Nephron (organoid): ENCODE results near the gene CAST.

Experiments
- H3K27ac Mint-ChIP-seq, 3 experiments: 2 replicates each; pipeline ENCODE4 v1.8.0; 2020; ENCODE audit warnings: mixed read lengths in 3 of 3, mild to moderate bottlenecking in 2 of 3, moderate library complexity in 1 of 3
- H3K27me3 Mint-ChIP-seq: 2 replicates; pipeline ENCODE4 v1.8.0; 2021; ENCODE audit warnings: low read depth, mild to moderate bottlenecking, moderate library complexity, mixed read lengths
- H3K36me3 Mint-ChIP-seq: 2 replicates; pipeline ENCODE4 v1.8.0; 2020; ENCODE audit warnings: low read depth, mixed read lengths
- H3K4me1 Mint-ChIP-seq: 2 replicates; pipeline ENCODE4 v1.8.0; 2020; ENCODE audit warnings: mixed read lengths
- H3K4me3 Mint-ChIP-seq, 3 experiments: 2 replicates each; pipeline ENCODE4 v1.8.0; 2020; ENCODE audit warnings: mild to moderate bottlenecking in 3 of 3, mixed read lengths in 3 of 3, moderate library complexity in 2 of 3
- H3K9me3 Mint-ChIP-seq: 2 replicates; pipeline ENCODE4 v1.8.0; 2020; ENCODE audit warnings: mixed read lengths
- TF ChIP-seq, protein P1 (sequence below), 3 experiments: fragments of 200-600 bp; sonication (generic); IDR thresholded peaks; one replicate each; pipeline ENCODE4 v1.5.0; 2021; ENCODE audit warnings: antibody characterized with exemption in 3 of 3; ENCODE audit not compliant: unreplicated experiment in 3 of 3

The CAST gene

DNA sequence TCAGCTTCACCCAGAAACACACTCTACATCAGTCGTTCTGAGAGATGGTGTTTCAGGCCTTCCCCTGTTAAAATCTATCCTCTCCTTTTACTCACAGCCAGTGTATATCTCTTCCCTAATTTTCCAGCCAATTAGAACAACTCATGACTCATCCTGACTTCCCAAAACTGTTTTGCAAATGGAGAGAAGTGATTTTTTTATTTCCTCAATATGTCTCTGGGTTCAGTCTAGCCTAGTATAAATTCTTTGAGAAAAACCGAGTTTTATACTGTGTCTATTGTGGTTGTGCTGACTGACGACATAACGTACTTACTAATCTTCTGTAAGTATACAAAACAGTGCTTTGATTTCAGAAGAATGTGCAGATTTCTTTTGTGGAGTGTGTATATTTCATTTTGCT, 28.4 kb upstream of the CAST start:
- no peaks in the 10 kb centered on the region for H3K27me3 Mint-ChIP-seq
- no peaks in the 10 kb centered on the region for H3K9me3 Mint-ChIP-seq
- no peaks in the 10 kb centered on the region for H3K36me3 Mint-ChIP-seq
- TF ChIP-seq, protein P1, sequence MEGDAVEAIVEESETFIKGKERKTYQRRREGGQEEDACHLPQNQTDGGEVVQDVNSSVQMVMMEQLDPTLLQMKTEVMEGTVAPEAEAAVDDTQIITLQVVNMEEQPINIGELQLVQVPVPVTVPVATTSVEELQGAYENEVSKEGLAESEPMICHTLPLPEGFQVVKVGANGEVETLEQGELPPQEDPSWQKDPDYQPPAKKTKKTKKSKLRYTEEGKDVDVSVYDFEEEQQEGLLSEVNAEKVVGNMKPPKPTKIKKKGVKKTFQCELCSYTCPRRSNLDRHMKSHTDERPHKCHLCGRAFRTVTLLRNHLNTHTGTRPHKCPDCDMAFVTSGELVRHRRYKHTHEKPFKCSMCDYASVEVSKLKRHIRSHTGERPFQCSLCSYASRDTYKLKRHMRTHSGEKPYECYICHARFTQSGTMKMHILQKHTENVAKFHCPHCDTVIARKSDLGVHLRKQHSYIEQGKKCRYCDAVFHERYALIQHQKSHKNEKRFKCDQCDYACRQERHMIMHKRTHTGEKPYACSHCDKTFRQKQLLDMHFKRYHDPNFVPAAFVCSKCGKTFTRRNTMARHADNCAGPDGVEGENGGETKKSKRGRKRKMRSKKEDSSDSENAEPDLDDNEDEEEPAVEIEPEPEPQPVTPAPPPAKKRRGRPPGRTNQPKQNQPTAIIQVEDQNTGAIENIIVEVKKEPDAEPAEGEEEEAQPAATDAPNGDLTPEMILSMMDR (IDR thresholded peaks at IDR 0.05; ENCODE audit: unreplicated experiment in 3 of 3) = no peak
- H3K4me3 Mint-ChIP-seq = no peak overlapping the region
- peaks cover 4% of the 10 kb centered on the region for H3K4me1 Mint-ChIP-seq
- H3K27ac Mint-ChIP-seq = no peak overlapping the region

DNA sequence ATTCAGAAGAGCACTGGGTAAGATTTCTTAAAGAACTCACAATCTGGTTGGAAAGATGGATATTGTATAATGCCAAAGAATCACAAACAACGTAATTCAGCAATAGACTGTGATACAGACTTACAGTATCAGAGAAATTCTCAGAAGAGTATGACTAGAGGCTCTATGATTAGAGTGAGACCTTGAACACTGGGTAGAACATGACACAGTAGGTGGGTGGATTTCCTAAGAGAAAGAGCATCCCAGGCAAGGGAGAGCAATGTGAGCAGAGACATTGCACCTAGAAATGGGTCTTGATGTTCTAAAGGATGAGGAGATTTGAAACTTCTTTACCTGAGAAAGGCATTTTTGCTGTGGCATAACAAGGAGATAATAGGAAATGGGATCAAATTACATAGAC, 27.3 kb upstream of the CAST start:
- no peaks in the 10 kb centered on the region for H3K36me3 Mint-ChIP-seq
- TF ChIP-seq, protein P1 (IDR thresholded peaks at IDR 0.05; ENCODE audit: unreplicated experiment in 3 of 3) = no peak
- H3K4me1 Mint-ChIP-seq = peaks cover 5% of the 10 kb centered on the region
- H3K4me3 Mint-ChIP-seq = no peak overlapping the region
- no peak overlapping the region for H3K27ac Mint-ChIP-seq
- H3K9me3 Mint-ChIP-seq = no peaks in the 10 kb centered on the region
- no peaks in the 10 kb centered on the region for H3K27me3 Mint-ChIP-seq

DNA sequence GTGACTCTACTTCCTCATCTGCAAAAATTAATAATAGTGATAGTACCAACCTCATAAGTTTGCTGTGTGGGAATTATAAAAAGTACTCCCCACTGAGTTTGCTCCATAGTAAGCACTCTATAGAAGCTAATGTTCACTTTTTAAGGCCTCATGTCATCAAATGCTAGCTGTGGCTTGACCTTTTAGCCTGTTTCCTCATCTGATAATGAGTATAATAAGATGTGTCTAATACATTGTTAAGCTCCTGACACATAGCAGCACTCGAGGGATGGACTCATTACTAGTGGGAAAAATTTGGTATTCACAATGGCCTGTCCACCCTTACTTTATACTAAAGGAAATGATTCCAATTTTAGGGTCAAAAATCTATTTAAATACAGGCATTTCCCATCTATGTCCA, 26.1 kb upstream of the CAST start:
- TF ChIP-seq, protein P1 (IDR thresholded peaks at IDR 0.05; ENCODE audit: unreplicated experiment in 3 of 3) = no peak
- Mint-ChIP-seq H3K36me3 (no peaks in the 10 kb centered on the region), H3K9me3 (no peaks in the 10 kb centered on the region), H3K4me1 (peaks cover 5% of the 10 kb centered on the region), H3K27me3 (no peaks in the 10 kb centered on the region), H3K4me3 (no peak overlapping the region), H3K27ac (no peak overlapping the region)

DNA sequence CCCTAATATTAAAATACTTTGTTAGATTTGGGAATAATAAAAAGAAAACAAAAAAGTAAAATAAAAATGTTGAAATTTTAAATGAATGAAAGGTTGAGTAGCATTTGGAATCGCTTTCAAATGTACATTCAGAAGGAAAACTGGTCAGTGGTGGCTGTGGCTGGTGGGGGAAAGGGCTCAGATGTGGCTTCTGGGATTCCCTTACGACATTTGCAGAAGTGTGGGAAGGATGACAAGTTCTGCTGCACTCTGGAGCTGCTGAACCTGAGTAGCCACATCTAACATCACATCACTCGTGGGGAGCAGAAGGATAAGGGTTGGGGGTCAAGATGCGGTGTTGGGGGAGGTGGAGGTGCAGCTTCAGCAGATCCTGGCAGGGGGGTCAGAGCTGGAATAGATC, 25.6 kb upstream of the CAST start:
- no peaks in the 10 kb centered on the region for H3K36me3 Mint-ChIP-seq
- no peak overlapping the region for H3K4me3 Mint-ChIP-seq

DNA sequence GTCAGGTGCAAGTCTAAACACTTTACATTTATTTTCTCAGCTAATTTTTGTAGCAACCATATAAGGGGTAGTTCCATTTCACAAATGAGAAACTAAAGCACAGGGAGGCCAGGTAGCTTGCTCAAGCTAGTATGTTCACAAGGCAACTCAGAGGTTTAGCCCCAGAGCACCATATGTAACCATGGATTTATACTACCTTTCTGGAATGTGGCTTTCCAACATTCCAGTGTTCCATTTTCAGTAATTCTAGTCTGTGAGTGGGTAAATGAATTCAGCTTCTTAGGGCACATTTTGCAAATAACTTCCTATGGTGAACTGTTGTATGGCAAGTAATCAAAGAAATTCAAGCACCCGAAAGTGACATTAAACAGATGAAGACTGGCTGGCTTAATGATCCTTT, 25.0 kb upstream of the CAST start:
- Mint-ChIP-seq H3K9me3 (no peaks in the 10 kb centered on the region), H3K27ac (no peak overlapping the region), H3K4me1 (peaks cover 5% of the 10 kb centered on the region), H3K27me3 (no peaks in the 10 kb centered on the region), H3K4me3 (no peak overlapping the region), H3K36me3 (no peaks in the 10 kb centered on the region)
- TF ChIP-seq, protein P1 (IDR thresholded peaks at IDR 0.05; ENCODE audit: unreplicated experiment in 3 of 3) = no peak

More for the DNA sequence above, 25.6 kb upstream of the CAST start:
- H3K27ac Mint-ChIP-seq = no peak overlapping the region
- H3K9me3 Mint-ChIP-seq = no peaks in the 10 kb centered on the region
- TF ChIP-seq, protein P1 (IDR thresholded peaks at IDR 0.05; ENCODE audit: unreplicated experiment in 3 of 3) = no peak
- H3K27me3 Mint-ChIP-seq = no peaks in the 10 kb centered on the region
- H3K4me1 Mint-ChIP-seq = peaks cover 5% of the 10 kb centered on the region

DNA sequence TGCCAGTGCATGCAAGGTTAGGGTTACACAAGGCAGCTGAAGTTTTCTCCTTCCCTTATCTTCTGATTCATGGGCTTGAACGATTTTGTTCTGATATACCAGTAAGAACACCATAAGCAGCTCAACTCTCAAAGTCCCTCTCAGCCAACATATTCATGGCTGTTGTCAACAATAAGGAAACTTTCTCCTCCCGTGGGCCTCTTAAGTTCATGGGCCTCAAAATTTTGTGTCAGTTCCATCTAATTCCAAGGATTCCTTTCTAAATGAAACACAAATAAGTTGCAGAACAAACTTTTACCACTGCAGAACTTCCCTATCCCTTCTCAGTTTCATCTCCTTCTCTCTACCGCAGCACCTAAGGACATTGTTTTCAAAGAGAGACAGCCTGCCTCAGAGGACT, 23.6 kb upstream of the CAST start:
- H3K4me1 Mint-ChIP-seq = peaks cover 5% of the 10 kb centered on the region
- no peaks in the 10 kb centered on the region for H3K36me3 Mint-ChIP-seq
- H3K9me3 Mint-ChIP-seq = no peaks in the 10 kb centered on the region
- H3K4me3 Mint-ChIP-seq = no peak overlapping the region
- no peaks in the 10 kb centered on the region for H3K27me3 Mint-ChIP-seq
- TF ChIP-seq, protein P1 (IDR thresholded peaks at IDR 0.05; ENCODE audit: unreplicated experiment in 3 of 3) = no peak
- peak overlapping the region in 1 of 3 experiments; percentile 1 for H3K27ac Mint-ChIP-seq
